NCI-H187 (cell line): ENCODE measurements around the gene NTMT1.
A peak's percentile ranks its signal among the peaks of the same experiment; 100 is the strongest.
"Not testable (repeated sequence)": the region's sequence is repeated elsewhere in the genome, so short reads cannot be mapped to it uniquely, and the experiment has no call there.

Experiments
- DNase-seq, 2 experiments: peaks; one replicate each; lab custom pipeline; 2025; lab: John Stamatoyannopoulos, UW

The NTMT1 gene, protein sequence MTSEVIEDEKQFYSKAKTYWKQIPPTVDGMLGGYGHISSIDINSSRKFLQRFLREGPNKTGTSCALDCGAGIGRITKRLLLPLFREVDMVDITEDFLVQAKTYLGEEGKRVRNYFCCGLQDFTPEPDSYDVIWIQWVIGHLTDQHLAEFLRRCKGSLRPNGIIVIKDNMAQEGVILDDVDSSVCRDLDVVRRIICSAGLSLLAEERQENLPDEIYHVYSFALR

DNA sequence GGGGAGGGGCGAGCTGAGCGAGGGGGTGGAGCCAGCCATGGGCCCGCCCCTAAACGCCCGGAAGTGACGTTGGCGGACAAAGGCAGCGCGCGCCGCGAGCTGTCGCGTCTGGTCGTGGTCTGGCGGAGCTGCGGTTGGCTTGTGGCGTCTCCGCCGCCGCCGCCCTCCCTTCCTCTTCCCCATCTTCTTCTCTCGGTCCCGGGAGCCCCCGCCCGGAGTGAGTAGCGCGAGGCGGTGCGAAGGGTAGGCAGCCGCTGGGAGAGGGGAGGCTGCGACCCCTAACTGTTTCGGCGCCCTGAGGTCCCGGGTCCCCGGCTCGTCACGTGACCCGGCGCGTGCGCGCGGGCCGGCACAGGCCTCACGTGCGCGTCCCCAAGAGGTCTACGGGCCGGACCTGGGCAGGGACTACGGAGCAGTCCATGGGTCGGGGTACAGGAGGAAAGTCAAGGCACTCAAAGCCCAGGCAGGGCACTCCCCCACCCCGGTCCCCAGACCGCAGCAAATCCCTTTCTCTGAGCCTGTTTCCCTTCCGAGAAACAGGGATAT, at the start of gene NTMT1:
TSS of gene NTMT1 (plus strand) at position 85 of the 546 bp plus-strand sequence. CDS start 6,541 bp downstream, outside the sequence.
- DNase-seq = peak; percentile 23 to 43

DNA sequence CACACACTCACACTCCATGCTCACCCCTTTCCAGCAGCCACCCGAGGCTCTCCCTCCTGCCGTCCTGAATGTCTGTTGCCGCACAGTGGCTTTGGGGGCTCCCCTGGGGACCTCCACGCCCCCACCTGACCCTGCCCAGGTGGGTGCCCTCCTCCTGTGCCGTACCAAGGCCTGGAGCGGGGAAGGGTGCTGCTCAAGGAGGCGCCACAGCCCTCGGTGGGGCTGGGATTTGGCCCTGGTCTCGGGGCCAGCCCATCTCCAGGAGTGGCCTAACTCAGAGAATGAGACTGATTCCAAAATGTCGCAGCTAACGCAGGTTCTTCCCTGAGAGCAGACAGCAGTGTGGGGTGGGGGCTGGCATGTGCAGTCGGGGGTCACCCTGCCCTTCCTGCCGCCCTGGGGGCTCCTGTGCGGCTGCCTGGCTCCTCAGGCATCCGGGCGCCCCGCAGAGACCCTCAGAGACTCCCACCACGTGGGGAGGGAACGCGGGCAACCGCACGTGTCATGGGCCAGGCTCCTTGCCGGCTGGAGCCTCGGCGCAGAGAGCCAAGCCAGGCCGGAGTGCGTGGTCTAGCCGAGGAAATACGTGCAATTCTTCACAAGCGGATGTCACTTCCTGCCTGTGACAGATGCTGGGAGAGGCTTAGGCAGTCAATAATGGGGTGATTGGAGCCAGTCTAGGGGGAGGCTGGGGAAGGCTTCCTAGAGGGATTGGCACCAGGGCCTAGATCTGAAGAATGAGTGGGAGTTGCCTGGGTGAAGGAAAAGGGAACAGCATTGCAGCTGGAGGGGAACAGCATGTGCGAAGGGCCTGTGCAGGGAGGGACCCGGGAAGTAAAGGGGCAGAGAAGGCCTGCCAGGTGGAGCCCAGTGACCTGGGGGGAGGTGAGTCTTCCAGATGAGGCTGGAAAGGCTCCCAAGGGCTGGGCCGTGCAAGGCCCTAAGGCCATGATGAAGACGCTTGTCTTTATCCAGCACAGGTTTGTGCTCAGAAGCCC, 49.1 kb upstream of the NTMT1 start:
- DNase-seq = no peak

DNA sequence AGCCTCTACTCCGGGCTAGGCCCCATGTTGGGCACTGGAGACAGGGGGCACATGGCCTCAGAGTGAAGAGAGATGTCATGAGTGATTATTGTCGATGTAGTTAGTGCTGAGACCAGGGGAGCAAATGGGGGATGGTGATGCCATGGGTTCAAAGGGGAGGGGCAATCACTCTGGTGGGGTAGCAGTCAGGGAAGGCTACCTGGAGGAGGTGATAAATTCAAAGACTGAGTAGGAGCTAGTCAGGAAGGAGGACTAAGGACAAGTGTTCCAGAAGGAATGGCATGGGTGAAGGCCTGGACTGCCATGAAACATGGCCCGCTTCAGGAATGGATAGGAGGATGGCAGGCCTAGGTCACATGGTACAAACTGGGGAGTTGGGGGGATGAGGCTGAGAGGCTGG, 46.7 kb upstream of the NTMT1 start:
- DNase-seq = no peak

DNA sequence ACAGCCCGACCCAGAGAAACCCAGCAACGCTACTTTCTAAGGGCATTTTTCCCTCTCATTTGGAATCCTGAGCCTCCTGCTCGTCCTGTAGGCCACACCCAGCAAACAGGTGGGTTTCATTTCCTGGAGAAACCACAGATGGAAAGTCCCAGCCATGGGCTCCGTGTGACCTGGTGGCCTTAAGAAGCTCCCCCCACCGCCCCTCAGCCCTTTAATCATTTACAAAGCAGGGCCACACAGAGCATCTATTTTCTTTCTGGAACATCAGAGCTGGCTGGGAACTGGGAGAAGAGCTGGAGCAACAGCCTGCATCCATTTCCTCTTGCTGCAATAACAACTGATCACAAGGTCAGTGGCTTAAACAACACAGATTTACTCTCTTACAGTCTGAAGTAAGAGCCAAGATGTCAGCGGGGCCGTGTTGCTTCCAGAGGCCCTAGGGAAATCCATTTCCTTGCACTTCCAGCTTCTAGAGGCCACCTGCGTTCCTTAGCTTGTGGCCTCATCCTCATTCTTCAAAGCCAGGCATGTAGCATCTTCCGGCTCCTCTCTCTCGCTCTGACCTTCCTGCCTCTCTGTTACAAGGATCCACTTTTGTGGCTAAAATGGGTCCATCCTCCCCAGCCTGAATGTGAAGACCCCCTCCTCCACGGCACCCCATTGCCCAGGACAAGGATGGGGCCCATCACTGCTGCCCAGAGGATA, 45.6 kb upstream of the NTMT1 start:
- DNase-seq = no peak

DNA sequence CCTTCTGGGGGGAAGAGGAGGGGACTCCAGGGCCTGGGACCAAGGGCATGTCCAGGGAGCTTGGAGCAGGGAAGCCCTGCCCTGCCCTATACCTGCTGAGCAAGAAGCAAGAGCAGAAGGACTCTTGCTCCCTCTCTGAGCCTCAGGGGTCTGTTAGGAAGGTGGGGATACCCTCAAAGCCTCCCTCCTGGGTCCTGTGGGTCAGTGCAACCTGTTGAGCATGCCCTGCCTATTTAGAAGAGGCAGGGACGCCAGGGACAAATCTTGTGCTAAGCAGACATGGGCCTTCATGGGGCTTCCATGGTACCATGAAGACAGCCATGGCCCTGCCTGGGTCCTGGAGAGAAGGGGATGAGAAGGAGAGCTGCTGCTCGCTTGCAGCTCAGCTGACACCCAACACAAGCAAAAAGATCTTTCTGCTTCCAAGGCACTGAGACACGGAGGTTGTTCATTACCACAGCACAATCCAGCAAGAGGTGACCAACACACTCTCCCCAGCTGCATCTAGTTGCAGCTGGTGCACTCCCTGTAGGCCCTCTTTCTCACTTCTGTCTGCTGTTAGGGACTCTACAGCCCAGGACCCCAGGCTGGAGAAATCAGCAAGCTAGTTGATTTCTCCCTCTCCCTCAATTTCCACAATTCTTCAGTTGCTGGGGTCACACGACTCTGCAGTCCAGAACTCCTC, 44.3 kb upstream of the NTMT1 start:
- DNase-seq = no peak

DNA sequence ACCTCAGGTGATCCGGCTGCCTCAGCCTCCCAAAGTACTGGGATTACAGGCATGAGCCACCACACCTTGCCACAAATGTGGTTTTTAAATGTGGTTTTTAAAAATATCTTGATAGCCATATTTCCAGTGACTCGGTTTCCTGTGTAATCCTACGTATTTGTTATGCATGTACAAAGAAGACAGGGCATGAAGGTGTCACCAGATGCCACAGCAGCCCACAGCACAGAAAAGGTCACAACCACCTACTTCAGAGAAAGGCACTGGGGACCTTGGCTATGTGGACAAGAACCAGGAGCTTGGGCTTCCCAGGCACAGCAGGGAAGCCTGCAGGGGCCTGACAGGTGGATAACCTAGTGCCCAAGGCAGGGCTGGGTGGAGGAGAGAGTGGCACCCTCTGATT, 43.1 kb upstream of the NTMT1 start:
- DNase-seq = no peak

DNA sequence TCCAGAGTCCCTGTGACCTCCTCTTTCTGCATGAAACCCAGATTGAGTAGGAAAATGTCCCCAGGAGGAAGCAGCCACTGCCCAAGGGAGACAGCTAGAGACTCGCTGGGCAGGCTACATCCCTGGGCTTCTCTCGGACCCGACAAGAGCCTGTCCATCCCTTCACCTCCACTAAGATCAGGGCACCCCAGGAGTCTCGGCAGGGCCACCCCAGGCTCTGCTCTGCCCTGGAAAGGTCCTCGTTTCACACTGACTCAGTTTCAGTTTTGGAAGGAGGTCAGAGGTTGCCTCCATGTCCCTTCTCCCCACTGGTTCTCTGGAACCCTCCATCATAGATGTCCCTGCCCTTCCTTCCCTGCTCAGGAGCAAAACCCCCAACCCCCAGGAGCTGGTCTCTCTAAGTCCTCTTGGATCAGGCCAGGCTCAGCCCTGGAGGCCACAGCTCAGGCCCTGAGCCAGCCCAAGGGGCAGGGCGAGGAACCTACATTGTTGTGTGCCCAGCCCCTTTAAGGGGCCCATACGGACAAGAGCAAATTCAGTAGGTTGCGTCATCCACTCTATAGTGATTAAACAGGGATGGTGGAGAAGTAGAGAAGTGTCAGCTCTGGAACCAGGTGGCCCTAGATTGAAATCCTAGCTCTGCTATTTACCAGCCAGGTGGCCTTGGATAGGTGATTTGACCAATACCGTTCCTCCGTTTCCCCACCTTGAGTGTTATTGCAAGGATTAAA, 42.5 kb upstream of the NTMT1 start:
- DNase-seq = no peak

DNA sequence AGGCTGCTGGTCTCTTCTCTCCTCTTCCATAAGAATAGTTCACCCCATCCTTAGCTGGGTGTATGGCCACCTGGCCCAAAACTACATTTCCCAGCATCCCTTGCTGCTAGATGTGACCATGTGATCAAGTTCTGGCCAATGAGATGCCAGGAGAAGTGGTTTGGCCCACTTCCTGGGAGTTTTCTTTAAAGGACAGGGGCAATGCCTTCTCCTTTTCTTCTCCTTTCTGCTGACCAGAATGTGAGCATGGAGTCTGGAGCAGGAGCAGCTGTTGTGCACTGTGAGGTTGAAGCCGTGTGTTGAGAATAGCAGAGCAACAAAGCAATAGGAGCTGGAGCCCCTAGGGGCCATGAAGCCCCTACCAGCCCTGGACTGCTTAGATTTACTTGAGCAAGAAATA, 41.8 kb upstream of the NTMT1 start:
- no peak for DNase-seq

DNA sequence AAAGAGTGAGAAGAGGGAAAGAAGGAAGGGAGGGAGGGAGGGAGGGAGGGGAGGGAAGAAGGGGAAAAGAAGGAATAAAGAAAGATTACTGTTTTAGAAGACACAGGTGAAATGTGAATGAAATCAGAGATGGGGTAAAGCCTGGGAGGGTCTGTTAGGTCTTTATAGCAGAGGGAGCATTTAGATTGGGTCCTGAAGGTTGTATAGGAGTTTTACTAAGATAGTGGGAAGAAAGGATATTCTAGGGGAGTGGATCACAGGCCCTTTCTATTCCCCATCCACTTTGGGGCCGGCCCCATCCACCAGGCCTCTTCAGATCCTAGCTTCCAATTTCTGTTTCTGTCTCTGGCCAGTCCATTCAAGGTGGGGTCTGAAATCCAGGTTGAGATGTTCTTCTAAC, 40.6 kb upstream of the NTMT1 start:
- DNase-seq = no peak

DNA sequence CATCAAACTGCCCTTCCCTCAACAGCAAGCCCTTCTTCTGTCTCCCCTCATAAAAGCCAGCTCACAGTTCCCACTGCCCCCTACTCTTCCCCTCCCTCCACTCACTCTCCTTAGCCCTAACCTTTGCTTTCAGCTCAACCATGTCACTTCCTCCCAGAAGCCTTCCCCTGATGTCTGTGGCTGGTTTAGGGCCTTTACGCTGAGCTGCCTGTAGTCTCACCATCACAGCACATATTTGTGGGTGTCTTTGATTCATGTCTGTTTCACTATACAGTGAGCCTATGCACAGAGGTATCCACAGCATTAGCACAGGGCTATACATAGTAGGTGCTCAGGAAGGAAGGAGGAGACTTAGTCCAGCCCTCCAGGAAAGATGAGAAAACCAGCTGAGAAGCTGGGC, 39.7 kb upstream of the NTMT1 start:
- DNase-seq = no peak

DNA sequence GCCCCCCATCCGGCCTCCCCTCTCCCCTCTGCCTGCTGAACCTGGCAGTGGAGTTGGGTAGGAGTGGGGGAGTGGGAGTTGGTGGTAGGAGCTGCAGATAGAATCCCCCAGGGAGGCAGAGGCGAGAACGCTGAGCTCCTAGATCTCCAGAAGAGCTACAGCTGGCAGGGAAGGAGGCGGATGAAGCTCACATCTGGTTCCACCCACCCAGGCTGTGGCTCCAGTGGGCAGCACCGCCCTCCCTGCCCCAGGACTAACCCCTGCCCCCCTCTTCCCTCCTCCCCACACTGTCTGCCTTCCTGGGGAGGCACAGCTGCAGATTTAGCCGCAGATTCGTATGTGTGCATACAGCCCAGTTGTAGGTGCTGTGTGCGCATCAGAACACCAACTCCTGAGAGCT, 39.3 kb upstream of the NTMT1 start:
- DNase-seq = no peak

DNA sequence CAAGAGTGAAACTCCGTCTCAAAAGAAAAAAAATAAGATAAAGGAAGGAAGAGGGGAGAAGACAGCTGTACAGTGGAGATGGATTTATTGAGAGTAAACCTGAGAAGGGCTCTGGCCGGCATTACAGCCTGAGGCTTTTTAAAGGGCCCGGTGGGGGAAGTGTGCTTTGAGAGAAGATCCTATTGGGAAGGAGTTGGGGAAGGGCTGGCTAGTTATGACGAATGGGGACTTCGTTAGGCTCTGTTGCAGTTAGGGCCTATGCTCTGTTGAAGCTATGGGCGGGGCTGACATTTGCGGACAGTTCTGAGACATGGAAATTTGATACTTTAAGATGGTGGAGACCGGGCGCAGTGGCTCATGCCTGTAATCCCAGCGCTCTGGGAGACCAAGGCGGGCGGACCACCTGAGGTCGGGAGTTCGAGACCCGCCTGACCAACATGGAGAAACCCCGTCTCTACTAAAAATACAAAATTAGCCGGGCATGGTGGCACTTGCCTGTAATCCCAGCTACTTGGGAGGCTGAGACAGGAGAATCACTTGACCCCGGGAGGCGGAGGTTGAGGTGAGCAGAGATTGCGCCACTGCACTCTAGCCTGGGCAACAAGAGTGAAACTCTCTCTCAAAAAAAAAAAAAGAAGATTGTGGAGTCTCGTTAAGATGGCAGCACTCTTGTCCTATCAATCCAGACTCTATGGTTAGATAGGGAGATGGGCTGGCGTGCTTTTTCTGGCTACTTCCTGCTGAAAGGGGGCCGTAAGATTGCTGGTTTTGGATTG, 38.3 kb upstream of the NTMT1 start:
- DNase-seq = peak in 1 of 2 experiments; percentile 47

DNA sequence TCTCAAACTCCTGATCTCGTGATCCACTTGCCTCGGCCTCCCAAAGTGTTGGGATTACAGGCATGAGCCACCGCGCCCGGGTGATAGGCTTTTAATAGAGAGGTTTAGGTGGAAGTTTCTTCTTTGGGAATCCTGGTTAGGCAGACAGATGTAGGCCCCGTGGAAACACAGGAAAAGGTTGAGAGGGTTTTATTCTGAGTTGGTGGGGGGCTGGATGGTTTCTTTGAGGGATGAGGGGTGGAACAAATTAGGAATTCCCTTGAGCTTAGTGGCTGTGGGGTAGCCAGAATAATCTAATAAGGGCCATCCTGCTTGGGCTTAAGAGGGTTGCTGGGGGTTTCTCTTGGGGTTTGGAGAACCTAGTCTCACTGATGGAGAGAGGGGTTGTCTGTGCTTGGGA, 35.5 kb upstream of the NTMT1 start:
- no peak for DNase-seq

DNA sequence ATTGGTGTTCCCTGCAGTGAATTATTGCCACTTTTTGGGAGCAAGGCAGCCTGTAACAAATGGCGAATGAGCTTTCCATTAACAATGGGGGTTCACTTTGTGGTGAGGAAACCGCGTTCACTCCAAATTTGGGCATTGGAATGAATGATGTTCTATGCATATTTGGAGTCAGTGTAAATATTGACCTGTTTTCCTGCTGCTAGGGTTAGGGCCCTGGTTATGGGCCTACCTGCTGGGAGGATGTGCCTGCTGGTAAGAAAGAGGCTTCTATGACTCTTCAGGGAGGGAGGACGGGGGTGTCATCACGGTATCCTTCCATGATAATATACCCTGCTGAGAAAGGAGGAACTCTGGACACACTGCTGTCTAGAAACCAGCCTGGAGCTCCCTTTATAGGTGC, 34.0 kb upstream of the NTMT1 start:
- DNase-seq = no peak

DNA sequence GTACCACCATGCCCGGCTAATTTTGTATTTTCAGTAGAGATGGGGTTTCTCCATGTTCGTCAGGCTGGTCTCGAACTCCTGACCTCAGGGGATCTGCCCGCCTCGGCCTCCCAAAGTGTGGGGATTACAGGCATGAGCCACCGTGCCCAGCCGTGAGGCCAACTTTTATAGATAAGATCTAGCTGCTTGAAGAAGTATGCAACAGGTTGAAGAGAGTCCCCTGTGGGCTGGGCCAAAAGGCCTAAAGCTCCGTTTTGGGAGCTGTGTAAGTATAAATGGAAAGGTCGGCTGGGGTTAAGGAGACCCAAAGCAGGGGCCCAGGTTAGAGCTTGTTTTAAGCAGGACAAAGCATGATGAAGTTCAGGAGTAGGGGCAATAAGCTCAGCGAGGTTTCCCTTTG, 33.2 kb upstream of the NTMT1 start:
- DNase-seq = not testable (repeated sequence)

DNA sequence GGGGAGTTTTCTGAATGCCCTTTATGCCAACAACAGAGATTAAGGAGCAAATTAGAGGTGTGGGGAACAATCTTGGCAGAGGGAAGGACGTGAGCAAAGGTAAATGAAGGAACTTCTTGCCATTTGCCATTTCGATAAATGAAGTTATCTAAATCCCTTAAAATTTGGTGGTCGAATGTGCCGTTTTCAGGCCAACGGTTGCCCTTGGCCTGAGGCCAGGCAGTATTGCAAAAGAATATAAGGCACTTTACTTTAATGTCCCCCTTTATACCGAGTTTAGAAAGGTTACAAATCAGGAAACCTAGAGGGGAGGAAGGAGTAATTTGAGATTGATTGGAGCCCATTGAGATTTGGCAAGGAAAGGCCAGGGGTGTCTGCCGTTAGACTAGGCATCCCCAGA, 31.3 kb upstream of the NTMT1 start:
- DNase-seq = no peak

DNA sequence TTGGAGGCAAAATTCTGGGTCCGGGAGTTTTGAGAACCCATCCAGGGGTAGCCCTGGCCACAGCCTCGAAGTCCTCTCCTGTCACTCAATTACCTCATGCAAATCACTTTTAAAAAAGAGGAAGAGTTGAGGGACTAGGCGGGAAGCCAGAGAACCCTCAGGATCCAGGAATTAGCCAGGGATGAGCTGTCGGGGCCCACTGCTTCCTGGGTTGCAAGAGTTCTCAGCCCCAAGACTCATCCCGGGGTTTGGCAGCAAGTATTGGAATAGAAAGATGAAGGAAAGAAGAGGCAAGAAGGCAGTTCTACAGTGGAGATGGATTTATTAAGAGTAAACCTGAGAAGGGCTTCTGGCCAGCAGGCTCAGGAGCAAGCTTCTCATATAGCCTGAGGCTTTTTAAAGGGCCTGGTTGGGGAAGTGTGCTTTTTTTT, 30.6 kb upstream of the NTMT1 start:
- no peak for DNase-seq

DNA sequence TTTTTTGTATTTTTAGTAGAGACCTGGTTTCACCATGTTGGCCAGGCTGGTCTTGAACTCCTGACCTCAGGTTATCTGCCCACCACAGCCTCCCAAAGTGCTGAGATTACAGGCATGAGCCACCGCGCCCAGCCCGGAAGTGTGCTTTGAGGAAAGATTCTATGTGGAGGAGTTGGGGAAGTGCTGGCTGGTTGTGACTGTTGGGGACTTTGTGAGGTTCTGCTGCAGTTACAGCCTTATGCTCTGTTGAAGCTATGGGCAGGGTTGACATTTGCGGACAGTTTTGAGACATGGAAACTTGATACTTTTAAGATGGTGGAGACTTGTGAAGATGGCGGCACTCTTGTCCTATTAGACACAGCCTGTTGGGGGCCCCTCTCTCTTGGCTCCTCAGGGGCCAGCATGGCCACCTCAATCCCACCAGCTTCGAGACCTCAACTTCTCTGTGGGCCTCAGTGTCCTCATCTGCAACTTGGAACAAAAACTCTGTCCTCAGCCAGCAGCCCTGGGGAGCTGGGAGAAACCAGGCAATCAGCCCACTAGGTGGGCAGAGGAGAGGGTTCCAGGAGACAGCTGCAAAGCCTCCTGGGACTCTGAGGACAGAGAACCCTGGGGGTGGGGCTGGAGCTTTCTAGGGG, 29.9 kb upstream of the NTMT1 start:
- DNase-seq = no peak

DNA sequence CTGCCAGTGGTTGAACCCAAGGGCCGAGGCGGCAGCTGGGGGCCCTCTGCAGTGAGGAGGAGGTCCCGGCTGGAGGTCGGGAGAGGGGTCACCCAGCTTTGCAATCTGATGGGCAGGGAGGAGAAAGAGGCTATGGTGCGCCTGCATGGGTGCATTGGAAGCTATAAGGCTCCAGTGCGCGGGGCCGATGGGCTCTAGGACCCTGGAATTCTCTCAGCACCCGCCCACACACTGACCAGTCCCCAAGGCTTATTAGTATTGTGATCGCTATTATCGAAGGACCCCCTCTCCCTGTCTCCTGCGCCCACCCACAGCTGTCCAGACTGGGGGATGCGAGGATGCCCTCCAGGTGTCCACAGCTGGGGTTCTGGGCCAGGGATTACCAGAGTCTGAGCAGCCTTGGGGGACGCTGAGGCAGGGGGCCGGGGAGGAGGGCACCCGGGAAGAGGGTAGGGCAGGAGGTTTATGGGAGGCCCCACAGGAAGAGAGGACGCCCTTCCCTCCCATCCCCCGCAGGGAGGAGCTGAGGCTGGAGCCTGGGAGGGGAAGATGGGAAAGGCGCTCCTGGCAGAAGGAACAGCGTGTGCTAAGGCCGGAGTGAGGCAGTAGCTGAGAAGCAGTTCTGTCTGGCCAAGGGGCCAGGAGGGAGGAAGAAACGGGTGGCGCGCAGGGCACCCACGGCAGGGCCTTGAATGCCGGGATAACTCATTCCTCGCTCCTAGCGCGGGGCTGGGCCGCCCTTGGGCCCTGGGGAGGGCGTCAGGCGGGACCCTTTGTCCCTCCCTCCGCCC, 29.2 kb upstream of the NTMT1 start:
- DNase-seq = no peak
